Measurements from ENCODE around the gene KIAA0753.
"Not testable (repeated sequence)": the region's sequence is repeated elsewhere in the genome, so short reads cannot be mapped to it uniquely, and the experiment has no call there.

The KIAA0753 gene

DNA sequence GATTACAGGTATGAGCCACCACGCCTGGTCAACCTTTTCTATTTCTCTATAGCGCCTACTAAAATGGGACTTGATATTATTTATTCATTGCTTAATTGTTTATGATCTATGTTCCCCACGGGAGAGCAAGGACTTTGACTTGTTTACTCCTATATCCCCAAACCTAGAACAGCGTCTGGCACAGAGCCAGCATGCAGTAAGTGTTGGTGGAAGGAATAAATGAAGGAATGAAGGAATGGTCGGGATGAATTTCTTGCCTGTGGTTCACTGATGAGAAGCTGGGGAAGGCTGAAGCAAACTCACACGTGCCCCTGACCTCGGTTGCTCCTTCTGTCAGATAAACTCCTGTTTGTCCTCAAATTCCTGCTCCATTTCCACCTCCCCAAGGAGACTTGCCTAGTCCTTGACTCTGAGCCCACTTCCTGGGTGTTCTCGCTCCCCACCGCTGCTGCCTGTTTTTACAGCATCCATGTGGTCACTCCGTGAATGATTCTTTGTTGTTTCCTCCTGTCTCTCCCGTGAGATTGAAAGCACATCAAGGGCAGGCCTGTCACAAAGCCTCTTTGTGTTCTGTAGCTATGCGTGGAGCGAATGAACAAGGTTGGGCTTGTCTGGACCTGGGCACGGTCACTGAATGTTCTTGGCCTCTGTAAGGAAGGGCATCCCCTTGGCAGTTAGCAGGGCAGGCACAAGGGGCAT is 28.4 kb upstream of the KIAA0753 start:
- in situ Hi-C loops (cut with MboI; ENCODE audit: low sequenced_read_pairs) = no loop called here

DNA sequence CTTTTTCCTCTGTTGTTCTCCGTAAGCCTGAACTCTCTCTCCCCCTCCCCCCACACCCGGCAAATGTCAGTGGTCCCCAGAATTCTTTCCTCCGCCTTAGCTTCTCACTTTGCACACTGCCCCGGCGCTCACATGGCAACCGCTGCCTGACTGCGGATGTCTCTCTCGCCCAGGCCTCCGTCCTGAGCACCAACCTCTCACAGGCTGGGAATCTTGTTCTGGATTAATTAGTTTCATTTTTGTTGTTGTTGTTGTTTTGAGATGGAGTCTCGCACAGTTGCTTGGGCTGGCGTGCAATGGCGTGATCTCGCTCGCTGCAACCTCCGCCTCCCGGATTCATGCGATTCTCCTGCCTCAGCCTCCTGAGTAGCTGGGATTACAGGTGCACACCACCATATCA is 27.7 kb upstream of the KIAA0753 start:
- in situ Hi-C loops (cut with MboI; ENCODE audit: low sequenced_read_pairs) = no loop called here

DNA sequence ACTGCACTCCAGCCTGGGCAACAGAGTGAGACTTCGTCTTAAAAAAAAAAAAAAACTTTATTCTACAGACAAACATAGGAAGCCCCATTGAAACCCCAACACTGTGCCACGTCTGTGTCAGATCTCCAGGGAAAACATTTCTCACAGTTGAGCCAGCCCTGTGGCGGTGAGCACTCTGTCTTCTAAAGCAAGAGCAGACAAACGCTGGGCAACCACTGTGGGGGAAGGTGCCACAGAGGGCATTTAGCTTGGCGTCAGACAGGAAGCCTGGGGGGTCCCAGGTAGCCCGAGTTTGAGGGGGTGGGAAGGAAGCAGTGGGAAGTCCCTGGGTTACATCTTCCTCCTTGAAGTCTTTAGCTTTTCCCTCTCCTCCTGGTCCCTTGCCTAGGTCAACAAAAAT is 27.0 kb upstream of the KIAA0753 start:
- in situ Hi-C loops (cut with MboI; ENCODE audit: low sequenced_read_pairs) = no loop called here

DNA sequence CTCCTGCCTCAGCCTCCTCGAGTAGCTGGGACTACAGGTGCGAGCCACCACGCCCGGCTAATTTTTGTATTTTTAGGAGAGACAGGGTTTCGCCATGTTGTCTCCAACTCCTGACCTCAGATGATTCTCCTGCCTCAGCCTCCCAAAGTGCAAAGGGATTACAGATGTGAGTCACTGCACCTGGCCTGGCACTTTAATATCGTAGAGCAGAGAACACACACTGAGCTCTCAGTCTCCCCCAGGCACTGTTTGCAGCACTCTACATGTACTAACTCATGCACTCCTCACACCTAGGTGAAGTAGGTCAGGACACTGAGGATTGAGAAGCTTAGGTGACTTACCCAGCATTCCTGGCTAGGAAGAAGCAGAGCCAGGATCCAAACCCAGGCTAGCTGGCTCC is 26.0 kb upstream of the KIAA0753 start:
- in situ Hi-C loops (cut with MboI; ENCODE audit: low sequenced_read_pairs) = no loop called here

DNA sequence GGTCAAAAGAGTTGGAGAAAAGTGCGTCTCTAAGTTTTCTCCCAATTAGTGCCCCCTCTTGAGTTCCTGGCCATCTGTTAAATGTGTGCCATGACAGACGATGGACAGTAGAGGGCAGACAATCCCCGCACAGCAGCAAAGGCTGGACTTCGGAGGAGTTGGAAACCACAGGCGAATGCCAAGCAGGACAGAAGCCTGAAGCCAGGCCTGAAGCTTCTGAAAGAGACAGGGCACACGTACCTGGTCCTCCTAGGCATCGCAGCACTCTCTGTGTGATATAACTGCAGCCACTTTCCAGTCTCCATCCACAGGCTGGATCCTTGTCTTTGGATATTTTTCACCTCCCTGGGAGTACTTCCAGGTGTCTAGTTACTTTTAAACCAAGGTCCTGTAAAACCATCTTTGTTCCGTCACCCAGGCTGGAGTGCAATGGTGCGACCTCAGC is 25.6 kb upstream of the KIAA0753 start:
- in situ Hi-C loops (cut with MboI; ENCODE audit: low sequenced_read_pairs) = no loop called here

DNA sequence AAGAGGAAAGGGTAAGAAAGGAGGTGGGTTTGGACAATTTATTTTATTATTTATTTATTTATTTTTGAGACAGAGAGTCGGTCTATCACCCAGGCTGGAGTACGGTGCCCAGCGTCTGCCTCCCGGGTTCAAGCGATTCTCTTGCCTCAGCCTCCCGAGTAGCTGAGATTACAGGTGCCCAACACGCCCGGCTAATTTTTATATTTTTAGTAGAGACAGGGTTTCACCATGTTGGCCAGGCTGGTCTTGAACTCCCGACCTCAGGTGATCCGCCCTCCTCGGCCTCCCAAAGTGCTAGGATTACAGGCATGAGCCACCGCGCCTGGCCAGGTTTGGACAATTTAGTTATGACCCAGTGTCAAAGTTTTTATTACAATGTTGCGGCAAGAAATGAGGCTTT is 22.7 kb upstream of the KIAA0753 start:
- in situ Hi-C loops (cut with MboI; ENCODE audit: low sequenced_read_pairs) = not testable (repeated sequence)

DNA sequence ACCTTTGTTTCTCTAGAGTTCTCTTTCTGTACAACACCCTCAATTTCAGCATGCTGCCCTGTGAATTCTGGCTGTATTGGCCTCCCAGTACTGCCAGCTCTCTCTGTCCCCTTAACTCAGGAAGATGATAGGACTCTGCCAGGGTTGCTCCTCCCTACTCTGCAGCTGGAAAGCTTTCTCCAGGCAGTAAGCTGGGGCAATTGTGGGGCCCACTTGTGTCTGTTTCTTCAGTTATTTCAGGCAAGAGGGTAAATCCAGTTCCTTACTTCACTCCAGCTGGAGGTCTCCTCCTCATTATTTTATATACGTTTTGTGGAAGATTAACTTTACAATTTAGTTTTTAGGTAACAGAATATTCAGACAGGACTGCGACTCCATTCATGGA is 20.9 kb upstream of the KIAA0753 start:
- in situ Hi-C loops (cut with MboI; ENCODE audit: low sequenced_read_pairs) = no loop called here

DNA sequence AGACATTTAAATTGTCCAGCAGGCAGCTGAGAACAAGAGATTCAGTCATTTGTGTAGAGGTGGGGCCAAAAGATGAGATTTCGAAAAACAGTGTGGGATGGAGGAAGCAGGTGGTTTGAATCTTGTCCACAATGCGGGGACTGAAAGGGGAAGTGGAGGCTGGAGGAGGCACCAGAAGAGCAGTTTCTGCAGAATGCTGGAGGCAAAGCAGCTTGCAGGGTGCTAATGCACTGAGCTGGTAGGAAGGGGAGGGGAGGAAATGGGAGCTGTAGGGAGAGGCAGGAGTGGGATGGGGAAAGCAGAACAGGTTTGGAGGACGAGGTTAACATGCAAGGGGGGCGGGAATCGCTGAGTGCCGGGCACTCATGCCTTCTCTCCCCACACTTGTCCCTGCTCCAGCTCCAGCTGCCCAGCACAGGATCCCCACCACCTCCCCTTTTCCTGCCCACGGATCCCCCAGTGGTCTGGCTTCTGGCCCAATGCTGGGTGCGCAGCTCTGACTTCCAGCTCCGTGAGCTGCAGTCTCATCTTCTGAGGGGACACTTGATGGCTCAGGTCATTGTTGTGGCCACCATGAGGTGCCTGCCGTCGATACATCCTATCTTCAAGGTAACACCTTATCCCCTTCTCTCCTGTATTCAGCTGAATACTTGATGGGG is 20.4 kb upstream of the KIAA0753 start:
- in situ Hi-C loops (cut with MboI; ENCODE audit: low sequenced_read_pairs) = no loop called here

DNA sequence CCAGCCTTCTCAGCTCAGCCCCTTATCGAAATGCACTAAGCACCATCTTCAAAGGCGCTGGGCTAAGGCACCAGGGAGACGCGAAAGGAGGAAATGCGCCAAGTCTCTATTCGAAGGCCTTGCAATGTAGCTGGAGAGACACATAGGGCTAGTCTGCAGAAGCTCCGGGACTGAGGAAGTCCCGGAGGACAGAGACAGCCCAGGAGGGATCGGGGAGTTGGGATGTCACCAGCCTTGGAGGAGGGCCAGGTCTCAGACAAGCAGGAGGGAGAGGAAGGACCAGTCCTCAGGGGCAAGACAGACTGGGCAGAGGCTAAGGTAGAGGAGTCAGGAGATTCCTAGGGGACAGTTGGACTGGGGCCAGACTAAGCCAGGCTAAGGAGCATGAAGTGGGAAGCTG is 19.6 kb upstream of the KIAA0753 start:
- in situ Hi-C loops (cut with MboI; ENCODE audit: low sequenced_read_pairs) = no loop called here

DNA sequence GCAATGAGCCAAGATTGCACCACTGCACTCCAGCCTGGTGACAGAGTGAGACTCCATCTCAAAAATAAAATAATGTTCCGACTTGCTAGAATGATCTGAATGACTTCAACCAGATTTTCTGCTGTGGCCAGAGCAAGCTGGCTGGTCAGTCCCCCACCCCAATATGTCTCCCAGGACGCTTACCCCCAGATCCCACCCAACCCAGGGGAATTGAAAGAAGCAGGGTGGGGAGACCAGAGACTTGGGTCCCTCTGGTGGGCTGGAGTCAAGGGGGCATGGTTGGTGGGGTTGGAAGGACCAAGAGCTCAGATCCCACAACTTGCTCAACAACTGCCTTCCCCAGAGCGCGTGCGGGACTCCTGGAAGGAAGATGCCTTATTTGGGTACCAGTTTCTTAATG is 17.9 kb upstream of the KIAA0753 start:
- in situ Hi-C loops (cut with MboI; ENCODE audit: low sequenced_read_pairs) = not testable (repeated sequence)

DNA sequence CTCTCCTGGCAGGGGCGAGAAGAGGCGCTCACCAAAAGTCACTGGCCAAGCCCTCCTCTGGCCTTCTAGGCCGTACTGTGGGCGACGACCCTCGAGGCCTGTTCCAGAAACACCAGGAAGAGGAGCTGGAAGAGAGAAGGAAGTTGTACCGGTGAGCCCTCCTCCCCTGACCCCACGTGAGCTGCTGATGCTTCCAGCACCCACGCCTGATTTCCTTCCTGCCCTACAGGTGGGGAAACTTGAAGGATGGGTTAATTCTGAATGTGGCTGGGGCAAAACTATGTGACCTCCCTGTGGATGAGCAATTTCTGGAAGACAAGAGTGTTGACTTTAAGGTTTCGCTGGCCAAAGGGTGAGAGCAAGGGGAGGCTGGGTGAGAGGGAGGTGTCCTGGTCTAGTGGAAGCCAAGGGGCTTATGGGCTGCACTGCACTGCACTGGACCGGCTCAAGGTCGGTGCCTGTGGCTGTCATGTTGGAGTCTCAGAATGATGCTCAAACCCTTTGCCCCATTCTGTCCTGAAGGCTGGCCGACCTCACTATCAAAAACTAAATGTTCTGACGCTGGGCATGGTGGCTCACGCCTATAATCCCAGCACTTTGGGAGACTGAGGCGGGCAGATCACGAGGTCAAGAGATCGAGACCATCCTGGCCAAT is 17.2 kb upstream of the KIAA0753 start:
- in situ Hi-C loops (cut with MboI; ENCODE audit: low sequenced_read_pairs) = no loop called here

DNA sequence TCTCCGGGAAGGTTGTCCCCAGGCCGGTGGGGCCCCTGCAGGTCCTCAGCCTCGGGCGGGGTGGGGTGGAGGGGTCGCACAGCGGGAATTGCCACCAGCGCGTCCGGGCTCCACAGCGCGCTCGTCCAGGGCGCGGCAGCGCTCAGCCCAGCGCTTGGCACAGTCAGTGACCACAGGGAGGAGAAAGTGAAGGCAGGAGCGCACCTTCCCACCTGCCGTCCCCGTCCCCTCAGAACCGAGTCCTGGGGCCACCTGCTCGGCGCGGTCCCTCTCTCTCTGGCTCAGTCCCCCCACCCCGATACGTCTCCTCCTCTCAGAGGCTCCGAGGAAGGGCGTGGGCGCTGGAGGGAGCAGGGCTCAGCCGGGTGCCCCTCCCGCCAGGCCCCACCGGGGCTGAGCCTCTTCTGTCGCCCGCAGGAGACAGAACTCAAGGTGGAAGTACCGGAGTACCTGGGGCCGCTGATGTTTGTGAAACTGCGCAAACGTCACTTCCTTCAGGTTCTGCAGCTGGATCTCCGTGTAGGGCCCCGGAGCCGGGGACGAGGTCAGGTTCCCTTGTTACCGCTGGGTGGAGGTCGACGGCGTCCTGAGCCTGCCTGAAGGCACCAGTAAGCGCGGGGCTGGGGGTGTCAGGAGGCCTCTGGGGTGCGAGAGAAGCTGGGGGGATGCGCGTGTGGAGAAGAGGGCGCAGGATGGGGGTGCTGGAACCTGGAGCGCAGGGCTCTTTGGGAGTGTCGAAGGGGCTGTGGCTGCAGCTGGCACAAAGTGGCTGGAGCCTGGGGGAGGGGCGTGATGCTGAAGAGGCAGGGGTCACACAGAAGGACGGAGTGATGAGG is 16.5 kb upstream of the KIAA0753 start:
- in situ Hi-C loops (cut with MboI; ENCODE audit: low sequenced_read_pairs) = not testable (repeated sequence)

DNA sequence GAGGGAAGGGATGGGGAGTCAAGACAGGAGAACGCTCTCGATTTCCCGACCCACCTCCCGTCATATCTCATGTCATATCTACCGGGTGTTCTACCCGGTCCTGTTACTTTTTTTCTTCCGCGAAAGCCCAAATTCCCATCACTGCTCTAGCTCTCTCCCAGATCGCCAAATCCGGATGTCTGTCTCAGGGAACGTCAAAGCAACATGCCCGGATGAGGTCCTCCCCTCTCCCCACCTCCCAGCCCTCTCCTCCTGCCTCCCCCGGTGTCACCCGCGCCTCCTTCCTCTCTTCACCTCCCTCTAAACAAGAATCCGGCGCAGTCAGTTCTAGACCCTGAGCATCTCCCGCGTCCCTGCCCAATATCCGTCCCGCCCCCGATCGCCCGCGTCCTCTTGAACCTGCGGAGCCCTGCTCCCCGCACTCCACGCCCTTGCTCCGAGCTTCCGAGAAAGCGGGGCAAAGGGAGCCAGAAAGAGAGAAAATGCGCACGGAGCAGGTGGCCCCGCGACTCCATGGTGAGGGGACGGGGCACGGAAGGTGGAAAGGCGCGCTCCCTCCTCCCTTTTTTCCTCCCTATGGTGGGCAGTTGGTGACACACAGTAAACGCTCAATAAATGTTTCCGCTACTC is 15.3 kb upstream of the KIAA0753 start:
- in situ Hi-C loops (cut with MboI; ENCODE audit: low sequenced_read_pairs) = not testable (repeated sequence)

DNA sequence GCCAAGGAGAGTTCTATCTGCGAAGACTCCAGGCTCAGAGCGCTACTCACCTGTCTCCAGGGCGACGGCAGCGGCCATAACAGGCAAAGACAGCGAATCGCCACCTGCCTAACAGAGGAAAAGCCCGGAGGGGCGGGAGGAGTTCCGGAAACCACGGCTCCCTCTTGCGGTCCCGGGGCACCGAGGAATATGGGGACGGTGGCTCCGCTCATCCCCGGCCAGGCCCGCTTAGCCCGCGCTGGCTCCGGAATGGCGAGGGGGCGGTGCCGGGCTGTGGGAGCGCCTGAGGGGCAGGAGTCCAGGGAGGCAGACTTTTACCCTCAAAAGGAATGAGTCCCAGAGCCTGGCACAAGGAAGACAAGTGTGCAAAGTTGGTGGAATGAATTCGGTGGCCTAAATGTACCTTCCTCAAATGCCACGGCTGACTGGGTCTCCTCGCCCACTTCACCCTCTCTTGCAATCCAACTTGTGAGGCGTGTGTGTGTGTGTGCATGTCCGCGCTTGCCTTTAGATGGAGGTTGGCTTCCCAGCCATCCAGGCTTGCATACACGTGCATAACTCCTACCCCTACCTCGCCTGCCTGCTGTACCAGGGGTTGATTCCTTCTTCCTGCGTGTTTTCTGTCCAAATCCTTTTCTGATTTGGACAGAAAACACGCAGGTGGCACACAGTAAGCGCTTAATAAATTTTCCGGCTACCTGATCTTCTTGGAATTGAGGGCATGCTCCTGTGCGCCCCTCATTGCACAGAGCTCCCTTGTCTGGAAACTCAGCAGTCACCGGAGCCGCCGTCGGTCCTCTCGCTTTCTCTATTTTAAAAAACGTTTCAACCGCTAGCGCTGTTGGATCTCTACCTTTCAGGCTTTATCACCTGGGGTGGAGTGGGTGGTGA is 14.6 kb upstream of the KIAA0753 start:
- in situ Hi-C loops (cut with MboI; ENCODE audit: low sequenced_read_pairs) = no loop called here

DNA sequence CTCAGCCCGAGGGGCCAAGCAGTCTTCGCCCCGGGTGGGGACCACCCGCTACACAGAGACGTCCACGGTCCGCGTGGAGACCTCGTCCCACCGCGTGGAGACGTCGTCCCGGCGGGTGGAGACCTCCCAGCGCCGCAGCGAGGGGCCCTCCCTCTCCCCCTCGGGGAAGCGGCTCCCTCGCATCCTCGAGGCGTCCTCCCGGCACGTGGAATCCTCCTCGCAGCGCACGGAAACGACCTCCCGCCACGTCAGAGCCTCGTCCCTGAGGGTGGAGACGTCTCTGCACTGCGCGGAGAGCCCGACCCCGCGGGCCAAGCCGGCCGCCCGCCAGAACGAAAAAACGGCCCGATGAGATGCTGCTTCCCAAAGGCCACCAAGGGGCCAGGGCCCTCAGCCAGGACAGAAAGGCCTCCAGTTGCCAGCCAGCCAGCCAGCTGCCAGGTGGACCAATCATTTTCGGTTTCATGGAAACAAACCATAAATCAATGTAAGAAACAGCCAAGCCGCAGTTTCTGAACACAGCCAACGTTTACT is 11.5 kb upstream of the KIAA0753 start:
- in situ Hi-C loops (cut with MboI; ENCODE audit: low sequenced_read_pairs) = no loop called here

DNA sequence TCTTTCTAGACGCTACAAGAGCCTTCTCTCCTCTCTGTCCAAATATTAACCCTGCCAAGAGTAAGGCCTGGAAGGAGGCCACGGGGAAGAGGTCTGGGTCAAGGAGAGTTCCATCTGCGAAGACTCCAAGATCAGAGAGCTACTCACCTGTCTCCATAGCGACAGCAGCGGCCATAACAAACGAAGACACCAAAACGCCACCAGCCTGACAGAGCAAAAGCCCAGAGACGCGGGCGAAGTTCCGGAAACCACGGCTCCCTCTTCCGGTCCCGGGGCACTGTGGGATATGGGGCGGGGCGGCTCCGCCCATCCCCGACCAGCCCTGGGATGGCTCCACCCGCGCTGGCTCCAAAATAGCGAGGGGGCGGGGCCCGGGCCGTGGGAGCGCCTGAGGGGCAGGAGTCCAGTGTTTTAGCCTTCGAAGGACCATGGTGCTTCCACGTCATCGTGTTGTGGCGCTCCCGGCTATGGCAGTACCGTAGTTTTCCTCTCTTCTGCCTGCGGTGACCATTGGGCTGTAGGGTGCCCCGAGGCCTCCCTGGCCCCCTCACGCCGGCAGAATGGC is 10.9 kb upstream of the KIAA0753 start, which contains the start of the genes C17orf100 and MED31:
Gene C17orf100 (plus strand): TSS at position 409 of the 565 bp plus-strand sequence. CDS start 152 bp downstream, at position 561.
Gene MED31 (minus strand): TSS at position 252 of the 565 bp plus-strand sequence. CDS start 77 bp downstream, at position 175.
- in situ Hi-C loops (cut with MboI; ENCODE audit: low sequenced_read_pairs) = no loop called here

DNA sequence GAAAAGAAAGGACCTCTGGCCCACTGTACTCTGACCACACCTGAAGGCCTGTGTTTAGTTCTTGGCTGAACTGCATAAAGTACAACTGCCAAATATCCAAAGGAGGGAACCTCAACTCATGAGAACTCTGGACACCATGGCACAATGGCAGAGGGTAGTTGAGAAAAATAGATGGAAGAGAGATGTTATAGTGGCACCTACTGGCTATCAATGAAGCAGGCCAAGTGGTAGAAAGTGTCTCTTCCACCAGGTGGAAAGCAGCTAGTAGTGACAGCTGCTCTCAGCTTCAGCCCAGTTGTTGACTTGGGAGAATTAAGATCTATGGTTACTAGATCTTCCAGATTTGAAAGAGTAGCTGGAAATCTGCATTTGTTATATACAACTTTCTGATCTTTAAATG is 7.7 kb upstream of the KIAA0753 start:
- in situ Hi-C loops (cut with MboI; ENCODE audit: low sequenced_read_pairs) = no loop called here

DNA sequence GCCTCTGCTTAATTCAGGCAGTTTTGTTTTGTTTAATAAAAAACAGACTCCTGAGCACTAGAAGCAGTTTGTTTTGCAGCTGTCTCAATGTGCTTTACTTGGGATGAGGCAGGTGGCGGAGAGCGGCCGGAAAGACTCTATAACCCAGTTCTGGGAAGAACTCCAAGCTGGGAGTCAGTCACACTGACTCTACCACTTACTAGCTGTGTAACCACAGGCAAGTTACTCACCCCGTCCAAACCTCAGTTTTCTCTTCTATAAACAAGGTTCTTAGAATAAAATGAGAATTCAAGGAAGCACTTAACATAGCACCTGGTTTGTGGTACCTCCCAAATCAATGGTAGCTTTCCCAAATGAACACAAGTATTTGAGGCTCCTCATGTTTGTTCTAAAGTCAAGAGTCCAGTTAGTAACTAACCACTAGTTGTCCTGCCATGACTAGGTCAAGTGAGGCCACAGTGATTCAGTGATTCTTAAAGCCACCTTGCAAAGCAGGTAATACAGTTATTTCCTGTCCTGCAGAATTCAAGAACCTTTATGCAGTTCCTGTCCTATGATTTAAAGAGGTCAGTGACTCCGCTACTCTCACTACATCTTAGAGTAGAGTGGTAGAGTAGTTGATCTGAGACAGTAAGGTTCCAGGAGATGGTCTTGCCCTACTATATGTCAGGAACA is 3.1 kb upstream of the KIAA0753 start:
- in situ Hi-C loops (cut with MboI; ENCODE audit: low sequenced_read_pairs) = no loop called here
